AG10803 (cell line): ENCODE results near the gene ASCC3.

ENCODE experiments used
- DNase-seq: peaks from one replicate; pipeline ENCODE4 v3.0.0; 2010; ENCODE audit warnings: low read depth
- H3K4me3 ChIP-seq: 2 replicates; pipeline ENCODE4 v1.5.1; 2011; ENCODE audit warnings: mild to moderate bottlenecking, low read length, control low read depth
- CTCF ChIP-seq: conservative IDR thresholded peaks from 2 replicates; pipeline ENCODE4 v1.5.1; 2011; ENCODE audit warnings: mild to moderate bottlenecking, low read length, control low read depth, inconsistent platforms

Gene ASCC3

GRCh38 chr6:100538086-100538485, 343.0 kb downstream of the ASCC3 start:
- no peak for TF ChIP-seq CTCF
- no peak overlapping the region for H3K4me3 ChIP-seq
- peak; percentile 5 for DNase-seq

GRCh38 chr6:100518588-100518987, 362.5 kb downstream of the ASCC3 start:
- no peak for TF ChIP-seq CTCF

GRCh38 chr6:100517633-100518032, 363.5 kb downstream of the ASCC3 start:
- no peak for TF ChIP-seq CTCF
- no peak for DNase-seq
- no peak overlapping the region for H3K4me3 ChIP-seq

More at GRCh38 chr6:100518588-100518987, 362.5 kb downstream of the ASCC3 start:
- DNase-seq: no peak
- H3K4me3 ChIP-seq: no peak overlapping the region

GRCh38 chr6:100517106-100517505, 364.0 kb downstream of the ASCC3 start:
- no peak for DNase-seq
- no peak overlapping the region for H3K4me3 ChIP-seq
- TF ChIP-seq CTCF: no peak

- no peak overlapping the region for H3K4me3 ChIP-seq
- no peak for DNase-seq
- no peak for TF ChIP-seq CTCF
Measured at GRCh38 chr6:100514660-100515059, 366.5 kb downstream of the ASCC3 start.

- H3K4me3 ChIP-seq: no peak overlapping the region
- DNase-seq: peak; percentile 53
- TF ChIP-seq CTCF: no peak
Measured at GRCh38 chr6:100512203-100512862, 368.8 kb downstream of the ASCC3 start.

- H3K4me3 ChIP-seq: no peak overlapping the region
- no peak for DNase-seq
- TF ChIP-seq CTCF: no peak
Measured at GRCh38 chr6:100509101-100509500, 372.0 kb downstream of the ASCC3 start.
